Activated effector memory CD4-positive, alpha-beta T cell treated with Interleukin-2 at 50 U/mL for 16 hours (primary cell): ENCODE results near the gene TRIO.
"Not testable (repeated sequence)": the region's sequence is repeated elsewhere in the genome, so short reads cannot be mapped to it uniquely, and the experiment has no call there.

Experiments
- DNase-seq: peaks from one replicate; pipeline ENCODE4 v3.0.0-alpha.2; 2020

Gene TRIO

DNA sequence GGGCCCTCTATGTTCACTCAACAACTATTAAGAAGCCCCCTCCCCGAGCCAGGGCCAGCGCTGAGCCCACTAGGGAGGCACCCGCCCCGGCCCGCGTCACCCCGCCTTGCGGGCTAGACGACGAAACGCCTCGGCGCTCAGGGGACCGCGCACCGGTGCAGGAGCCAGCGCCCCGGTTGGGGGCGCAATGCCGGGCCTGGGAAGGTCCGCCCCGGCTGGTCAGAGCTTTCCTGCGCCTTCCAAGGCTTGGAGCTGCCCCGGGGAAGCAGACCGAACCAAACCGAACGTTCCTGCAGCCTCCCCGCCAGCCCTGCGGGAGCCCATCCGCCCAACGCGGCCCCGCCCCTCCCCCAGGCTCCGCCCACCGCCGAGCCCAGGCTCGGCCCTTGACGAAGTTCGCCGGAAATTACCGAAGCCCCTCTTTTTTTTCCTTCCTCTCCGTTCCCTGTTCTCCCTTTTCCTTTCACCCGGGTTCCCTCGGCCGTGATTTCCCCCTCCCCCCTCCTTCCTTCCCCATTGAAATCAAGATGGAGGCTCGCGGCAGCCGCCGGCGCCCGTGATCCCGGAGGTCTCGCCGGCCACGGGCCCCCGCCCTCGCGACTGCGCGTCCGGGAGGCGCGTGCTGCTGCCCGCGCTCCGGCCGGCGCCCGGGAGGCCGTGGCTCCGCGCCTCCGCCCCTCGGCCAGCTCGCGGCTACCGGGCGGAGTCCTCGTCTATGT is at the start of gene TRIO:
Gene TRIO, plus strand, starts transcription at position 516 of the 719 bp plus-strand sequence. CDS start 384 bp downstream, outside the sequence.
- DNase-seq: peak; percentile 57

DNA sequence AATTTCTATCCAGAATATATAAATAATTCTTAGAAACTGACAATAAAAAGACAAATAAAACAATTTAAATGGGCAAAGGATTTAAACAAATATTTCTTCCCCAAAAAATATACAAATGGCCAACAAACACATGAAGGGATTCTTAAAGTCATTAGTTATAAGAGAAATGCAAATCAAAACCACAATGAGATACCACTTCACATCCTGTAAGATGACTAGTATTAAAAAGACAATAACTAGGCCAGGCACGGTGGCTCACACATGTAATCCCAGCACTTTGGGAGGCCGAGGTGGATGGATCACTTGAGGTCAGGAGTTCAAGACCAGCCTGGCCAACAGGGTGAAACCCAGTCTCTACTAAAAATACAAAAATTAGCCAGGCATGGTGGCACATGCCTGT is 45.8 kb upstream of the TRIO start:
- DNase-seq: not testable (repeated sequence)

DNA sequence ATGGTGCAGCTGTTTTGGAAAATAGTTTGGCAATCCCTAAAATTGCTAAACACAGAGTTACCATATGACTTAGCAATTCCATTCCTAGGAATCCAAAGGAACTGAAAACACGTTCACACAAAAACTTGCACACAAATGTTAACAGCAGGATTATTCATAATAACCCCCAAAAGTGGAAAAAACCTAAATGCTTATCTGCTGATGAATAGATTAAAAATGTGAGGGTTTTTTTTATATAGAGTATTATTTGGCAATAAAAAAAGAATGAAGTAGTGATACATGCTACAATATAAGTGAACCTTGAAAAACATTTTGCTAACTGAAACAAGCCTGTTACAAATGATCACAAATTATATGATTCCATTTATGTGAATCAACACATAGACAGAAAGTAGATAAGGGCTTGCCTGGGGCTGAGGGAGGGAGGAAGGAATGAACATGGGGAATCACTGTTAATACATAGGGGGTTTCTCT is 45.1 kb upstream of the TRIO start:
- no peak for DNase-seq

DNA sequence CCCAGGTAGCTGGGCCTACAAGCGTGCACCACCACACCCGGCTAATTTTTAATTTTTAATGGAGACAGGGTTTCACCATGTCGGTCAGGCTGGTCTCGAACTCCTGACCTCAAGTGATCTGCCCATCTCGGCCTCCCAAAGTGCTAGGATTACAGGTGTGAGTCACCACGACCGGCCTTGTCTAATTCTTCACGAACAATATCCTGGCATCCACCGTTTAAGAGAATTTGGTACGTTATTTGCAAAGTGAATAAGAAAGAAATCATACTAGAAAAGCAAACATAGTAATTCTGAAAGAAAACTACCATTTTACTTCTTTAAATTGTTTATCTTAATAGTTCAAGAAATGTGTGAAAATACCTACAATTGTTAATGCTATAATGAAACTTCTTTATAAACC is 42.9 kb upstream of the TRIO start:
- DNase-seq: no peak

DNA sequence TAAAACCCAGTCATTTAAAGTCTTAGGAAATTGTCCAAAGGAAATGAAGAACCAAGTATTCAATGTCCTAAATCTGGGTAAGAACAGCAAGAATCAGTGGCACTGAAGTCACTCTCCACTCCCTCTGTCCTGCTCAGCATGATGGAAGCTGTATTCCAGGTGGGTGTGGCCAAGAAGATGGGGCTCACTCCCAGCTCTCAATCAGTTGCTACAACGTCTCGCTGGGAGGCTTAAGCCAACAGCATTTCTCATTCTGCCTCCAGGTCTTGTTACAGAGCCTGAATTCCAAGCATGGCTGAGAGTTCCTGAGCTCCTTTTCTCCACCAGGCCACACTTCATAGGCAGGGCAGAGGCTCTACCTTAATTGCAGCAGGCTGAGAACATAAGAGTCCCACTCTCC is 41.2 kb upstream of the TRIO start:
- DNase-seq: no peak

DNA sequence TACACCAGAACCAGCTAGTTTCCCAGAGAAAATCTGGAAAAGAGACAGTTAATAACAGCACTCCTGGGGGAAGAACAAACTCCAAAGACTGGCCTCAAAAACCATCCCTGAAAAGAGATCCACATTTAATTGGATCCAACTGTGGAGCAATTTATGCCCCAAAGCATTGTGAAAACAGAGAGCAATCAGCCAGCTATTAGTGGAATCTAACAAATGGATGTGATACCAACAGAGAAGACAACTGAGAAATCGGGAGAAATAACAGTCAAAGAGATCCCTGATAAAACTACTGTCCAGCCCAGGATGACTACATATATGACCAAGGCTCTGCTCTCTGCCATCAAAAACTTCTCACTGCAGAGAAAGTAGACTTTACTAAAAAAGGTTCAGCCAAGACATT is 40.5 kb upstream of the TRIO start:
- no peak for DNase-seq

DNA sequence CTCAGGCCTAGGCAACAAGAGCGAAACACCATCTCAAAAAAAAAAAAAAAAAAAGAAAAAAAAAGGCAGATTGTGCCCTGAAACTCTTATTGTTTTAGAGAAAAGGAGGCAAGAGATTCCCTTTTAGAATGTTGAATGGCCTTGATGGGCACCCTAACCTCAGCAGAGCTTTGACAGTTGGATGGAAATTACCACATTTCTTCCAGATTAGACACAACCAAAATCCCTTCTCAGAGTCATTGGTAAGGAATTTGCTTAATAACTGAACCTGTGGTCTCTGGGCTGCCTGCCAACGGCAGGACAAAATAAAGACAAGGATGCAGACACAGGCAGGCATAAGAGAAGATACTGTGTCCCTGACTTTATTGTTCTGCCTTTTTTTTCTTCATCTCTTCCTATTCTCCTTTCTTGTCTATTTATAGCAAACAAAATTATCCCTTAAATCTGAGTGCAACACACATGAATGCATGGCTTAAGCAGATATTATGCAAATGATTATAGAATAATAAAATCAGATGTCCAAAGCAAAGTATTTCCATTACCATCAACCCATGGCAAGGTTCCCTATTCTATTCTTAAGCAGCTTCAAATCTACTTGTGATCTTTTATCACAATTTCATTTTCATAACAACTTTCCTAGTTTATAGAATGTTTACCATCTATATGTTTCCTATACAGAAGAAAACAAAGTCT is 37.3 kb upstream of the TRIO start:
- DNase-seq: no peak

DNA sequence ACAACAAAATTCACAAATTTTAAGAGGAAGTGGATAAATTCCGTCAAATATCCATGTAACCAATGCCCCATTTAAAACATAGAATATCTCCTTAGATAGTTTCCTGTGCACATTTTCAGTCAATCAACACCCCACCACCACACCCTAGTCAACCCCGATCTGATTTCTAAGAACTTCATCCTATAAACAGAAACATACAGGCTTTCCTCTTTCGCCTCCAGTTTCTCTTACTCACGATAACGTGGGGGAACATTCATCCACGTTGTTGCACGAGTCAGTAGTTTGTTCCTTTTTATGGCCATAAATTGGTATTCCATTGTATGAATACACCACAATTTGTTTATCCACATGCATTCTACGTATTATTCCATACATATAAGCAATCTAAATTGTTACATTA is 35.6 kb upstream of the TRIO start:
- DNase-seq: no peak

DNA sequence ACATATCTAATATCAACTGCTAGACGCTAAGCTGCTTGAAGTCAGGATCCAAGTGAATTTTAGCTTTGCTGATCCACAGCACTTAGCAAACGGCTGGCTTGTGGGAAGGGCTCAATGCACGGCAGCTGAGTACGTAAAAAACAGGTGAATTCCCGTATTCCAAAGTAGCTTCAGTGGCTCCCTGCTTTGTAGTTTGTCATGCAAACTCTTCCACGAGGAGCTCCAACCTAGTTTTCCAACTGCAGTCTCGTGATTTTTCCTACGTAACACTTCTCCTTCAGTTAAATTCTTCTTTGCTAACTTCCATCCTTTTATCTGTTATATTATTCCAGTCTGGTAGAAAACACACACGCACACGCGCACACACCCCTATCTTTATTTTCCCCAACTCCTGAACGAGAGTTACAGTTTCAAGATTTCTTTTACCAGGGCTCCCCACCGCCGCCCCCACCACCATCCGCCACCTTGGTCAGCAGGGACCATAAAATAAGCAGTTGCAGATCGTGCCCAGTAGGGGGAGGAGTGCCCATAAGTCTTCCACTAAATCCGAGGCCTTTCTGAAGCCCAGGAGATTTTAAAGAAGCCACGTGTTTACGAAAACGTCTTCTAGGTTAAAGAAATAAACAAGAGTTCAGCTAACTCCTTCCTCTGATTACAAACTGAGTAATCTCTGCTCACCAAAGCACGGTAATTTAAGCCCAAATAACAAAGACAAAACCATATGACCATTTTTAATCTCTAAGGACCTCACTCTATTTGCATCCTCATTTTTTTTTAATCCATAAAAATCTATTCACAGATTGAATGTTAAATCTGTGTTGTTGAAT is 34.8 kb upstream of the TRIO start:
- DNase-seq: no peak

DNA sequence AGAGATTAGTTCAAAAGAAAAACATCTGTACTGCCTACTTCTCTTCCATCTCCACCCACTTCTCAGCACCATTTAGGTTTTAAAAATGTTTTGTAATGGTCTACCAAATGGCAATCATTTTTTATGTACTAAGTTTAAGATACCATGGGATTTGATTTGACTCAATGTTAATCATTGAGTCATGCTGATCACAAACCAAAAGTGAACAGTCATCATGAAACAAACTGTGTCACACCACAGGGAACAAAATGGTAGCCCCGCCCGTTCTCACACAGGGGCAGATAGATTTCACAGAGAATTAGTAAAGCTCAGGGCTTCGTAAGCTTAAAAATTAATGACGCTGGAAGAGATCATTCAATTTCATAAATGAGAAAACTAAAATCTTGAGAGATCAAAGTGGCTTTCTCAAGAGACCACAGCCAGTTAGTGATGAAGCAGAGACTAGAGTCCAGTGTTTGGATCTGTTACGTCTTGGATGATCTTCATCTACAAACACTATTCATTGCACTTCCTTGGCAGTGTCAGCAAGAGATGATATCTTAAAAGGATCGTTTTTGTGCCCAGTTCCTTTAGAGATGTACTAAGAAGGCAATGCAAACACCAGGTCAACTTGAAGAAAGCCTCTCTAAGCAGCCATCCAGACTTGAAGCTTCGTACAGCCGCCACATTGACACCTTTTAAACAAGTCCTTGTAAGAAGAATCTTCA is 33.9 kb upstream of the TRIO start:
- no peak for DNase-seq

DNA sequence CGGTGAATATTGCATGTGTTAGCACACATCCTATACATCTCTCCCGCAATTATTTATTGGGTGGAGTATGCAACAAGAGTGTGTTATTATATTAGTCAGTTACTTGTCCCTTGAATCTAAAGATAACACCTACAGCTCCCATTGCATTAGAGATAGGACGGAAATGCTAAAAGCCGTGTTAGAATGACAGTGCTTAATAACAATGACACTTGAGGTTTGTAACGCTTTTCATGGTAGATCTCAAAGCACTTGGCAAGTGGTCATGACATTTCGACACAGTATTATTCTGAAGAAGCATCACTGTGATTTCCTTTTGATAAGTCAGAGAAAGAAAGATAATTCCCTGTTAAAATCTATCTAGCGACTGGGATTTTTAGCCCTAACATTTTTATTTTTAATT is 33.4 kb upstream of the TRIO start:
- no peak for DNase-seq

DNA sequence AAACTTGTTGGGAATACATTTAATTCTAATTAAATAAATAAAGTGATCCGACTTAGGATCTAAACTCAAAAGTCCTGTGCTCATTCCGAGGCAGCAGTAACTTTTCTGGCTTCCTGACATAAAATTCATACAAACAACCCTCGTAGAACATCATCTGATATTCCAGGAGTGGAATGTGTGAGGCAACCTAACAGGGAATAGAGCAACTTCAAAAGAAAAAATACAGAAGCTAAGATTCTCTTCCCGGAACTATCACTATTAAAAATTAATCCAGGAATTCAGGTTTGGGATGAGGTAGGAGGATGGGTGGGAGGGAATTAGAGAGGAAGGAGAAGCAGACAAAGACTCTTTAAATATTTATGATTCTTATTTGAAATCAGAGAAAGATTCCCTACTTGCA is 32.9 kb upstream of the TRIO start:
- no peak for DNase-seq

DNA sequence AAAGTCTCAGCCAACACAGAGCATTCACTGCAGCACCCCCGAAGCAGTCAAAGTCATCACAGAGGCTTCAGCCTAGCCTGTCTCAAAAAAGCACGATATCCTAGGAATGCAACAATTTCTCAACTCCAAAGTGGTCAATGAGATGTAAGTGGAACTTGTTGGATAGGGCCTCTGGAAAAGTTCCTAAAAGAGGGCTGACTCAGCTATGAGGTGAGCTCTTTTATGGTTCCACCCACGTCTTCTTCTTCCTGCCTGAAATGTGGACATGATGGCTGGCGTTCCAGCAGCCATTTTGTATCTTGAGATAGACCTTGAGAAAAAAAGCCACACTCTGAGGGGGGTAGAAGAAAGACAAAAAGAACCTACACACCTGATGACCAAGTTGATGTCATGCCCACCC is 32.5 kb upstream of the TRIO start:
- no peak for DNase-seq

DNA sequence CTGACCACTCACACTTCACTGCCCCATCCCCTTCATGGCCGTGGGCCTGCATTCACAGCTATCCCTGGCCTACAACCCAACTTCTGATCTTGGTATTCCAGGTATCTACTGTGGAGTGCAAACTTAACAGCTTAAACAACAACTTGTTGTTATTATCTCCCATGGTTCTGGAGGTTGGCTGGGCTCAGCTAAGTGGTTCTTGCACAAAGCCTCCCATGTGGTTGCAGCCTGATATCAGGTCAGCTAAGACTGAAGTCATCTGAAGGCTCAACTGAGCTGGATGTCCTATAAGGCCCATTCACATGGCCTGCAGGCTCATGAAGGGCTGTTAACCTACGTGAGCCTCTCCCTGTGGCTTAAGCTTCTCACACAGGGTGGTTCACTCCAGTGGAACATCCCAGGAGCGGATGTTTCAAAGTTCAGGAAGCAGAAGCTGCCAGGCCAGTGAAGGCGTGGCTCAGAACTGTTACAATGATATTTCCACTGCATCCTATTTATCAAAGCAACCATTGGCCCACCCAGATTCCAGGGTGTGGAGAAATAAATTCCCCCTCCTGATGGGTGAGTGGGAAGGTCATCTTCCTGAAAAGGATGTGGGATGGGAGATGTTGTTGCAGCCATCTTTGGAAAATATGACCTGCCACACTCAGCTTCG is 30.0 kb upstream of the TRIO start:
- no peak for DNase-seq

DNA sequence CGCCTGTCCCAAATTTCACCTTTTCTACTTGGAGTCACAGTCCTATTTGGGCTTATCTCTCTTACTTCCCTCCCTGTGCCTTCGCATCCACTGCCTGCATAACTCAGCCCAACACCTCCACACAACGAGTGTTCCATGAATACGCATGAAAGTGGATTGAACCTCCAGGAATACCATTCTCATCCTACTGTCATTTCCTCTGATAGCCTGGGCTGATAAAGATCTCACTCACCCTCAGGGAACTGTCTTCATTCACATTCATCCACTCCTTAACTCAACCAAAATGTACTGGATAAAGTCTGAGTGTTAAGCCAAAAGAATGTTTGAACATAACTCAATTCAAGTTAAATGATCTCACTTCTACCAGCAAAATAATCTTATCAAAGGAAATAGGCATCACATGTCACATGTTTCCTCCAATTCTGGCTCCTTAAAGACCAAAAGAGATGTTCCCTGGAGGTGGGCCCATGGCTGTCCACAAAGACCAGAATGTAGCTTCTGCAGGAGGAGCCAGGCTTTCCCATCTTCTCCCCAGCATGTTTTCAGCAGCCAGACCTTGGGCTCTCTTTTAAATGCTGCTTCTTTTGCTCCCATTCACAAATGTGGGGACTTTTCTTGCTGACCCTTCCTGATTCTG is 28.4 kb upstream of the TRIO start:
- no peak for DNase-seq

DNA sequence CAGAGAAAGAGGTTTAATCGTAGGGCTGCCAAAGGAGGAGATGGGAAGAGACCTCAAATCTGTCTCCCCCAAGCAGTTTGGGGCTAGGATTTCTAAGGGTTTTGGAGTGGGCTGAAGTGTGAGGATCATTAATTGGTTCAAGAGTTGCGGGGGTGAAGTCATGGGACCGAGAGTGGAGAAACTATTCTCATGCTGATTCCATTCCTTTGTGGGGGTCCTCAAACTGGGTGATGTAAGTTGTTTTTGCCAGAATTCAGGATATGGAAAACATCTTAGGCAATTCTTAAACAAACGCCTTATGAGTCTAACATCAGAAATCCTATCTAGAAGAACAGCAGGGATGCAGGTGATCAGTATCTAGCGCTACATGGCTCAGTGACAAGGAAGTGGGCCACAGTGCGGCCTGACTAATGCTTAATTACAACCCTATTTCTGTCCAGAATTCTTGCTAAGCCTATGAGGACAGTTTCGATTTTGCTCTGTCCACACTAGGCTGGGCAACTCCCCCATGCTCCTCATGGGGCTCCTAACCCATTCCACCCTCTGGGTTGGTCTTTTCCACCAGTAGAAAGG is 27.7 kb upstream of the TRIO start:
- no peak for DNase-seq

DNA sequence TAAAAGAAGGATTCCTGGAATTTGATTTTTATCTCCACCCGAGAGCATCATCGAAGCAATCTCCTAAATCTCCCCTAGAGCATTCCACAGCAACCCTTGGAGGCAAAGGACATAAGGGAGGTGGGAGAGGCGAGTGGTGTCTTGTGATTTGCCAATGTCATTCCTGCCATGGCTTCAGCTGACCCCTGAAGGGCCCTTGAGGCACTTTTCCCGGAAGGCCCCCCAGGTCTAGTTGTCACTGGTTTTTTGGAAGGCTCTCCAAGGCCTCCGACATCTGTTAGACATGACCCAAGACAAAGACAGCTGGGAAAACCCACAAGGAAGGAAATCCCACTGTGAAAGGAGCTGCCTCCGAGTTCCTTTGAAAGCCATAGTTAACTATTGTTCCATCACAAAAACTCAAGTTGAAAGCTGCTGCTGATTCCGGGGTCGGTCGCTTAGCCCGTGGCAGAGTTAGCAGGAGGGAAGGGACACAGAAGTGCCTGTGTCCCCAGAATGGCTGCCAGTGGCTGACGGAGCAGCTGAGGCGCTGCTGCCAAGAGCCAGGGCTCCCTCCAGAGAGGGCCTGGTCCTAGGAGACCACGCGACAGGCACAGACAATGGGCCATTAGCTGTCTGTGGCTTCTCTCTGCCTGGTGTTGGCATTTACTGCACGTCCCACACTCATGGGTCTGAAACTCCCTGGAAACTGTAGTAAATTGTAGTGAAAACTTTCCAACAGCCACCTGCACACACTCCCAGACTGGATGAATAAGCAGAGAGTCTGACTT is 24.4 kb upstream of the TRIO start:
- no peak for DNase-seq

DNA sequence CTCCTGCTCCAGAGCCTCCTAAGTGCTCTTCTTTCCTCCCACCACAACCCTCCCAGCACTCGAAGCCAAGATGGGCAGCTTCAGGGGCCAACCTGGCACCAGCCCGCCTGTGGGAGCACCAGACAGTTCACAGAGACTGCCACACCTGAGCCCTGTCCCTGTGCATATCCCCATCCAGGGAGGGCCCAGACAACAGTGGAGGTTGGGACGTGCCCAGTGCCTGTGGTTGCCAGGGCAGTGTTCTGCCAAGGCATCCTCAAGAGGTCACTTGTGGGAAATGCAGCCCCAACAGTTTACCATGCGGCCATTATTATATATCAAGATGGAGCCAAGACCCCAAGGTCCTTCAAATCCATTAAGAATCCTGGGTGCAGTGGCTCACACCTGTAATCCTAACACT is 23.0 kb upstream of the TRIO start:
- no peak for DNase-seq

DNA sequence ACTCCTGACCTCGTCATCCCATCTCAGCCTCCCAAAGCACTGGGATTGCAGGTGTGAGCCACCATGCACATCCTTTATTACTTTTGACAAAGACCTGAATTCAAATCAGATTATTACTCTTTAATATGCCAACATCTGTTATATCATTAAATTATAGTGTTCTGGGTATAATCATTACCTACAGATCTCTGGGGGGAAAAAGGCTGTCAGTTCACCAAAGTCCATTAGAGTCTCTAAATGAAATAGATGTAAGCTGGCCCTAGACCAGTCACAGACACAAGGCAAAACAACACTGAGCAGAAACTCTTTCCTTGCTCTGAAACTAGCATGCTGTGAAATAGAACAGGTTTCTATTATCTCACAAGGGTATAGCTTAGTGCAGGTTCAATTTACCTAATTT is 21.6 kb upstream of the TRIO start:
- DNase-seq: no peak

DNA sequence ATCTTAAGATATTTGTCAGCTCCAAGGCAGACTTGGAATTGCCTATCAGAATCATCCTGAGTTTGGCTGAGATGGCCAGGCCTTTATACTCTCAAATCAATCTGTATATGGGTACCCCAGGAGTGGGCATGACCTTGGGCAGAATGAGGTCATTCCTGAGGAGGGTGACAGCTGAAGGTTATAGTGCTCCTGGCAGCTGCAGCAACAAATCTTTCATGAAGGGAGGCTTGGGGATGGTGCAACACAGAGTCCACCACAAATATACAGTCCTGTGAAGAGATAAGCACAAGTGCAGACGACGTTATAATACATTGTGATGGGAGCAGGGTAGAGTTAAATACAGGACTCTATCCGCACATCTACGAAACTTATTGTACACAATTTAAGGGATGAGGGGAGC is 21.1 kb upstream of the TRIO start:
- DNase-seq: no peak

DNA sequence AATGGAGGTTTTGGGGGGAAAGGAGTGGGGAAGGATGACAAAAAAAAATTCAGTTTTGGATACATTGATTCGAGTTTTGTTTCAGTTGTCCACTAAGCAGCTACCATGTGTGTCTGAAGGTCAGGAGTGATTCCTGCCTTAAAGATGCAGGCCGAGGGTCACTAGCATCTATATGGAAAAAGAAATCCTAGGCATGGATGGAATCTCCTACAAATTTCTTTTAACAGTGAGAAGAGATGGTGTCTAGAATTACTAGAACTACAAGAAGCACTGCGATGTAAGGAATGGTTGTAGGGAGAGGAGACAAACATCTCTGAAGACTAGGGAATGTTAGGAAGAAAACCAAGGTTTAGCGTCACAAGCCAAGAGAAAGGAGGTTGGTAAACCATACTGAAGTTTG is 19.6 kb upstream of the TRIO start:
- DNase-seq: no peak
